ENCODE data around the gene RPL3.

RPL3 gene

DNA sequence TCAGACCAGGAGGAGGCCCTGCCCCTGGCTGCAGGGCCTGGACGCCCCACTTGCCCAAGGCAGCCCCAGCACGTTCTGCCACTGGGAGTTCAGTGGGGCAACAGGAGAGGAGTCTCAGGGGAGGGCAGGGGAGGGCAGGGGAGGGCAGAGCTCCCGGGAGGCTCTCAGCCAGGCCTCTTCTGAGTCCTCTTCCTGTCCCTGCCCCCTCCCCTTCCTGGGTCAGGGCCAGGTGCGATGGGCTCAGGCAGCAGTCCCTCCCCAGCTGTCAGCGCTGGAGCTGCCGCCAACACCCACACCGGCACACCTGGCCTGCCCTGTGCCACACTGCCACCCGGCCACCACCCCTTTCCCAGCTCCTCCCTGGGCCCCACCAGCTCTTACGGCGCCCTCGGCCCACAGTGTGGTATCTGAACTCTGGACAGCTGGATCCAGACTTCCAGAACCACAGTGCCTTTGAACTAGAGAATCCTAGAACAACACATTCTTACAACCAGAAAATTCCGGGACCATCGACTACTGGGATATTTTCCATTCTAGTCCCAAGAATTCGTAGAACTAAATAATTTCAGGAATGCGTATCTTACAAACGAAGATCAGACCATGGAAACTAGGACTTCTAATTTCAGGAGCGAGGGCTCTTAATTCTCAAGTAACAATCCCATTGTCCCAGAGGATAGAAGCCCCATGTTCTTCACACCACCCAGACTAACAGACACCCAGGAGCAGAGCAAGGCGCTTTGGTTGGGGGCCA, 21.8 kb downstream of the RPL3 start:
- no peaks in the 10 kb centered on the region for H3K27me3 ChIP-seq (ENCODE audit: insufficient read depth, low read length)
- peaks cover 3% of the 10 kb centered on the region for H3K4me1 ChIP-seq (ENCODE audit: control insufficient read depth, insufficient read depth, low read length, unreplicated experiment)
- no peak overlapping the region for H3K4me3 ChIP-seq (ENCODE audit: low read depth, low read length)
- no peak overlapping the region for H2AFZ ChIP-seq (ENCODE audit: low read length, unreplicated experiment)
- no peaks in the 10 kb centered on the region for H3K79me2 ChIP-seq (ENCODE audit: control insufficient read depth, insufficient read depth, low read length, unreplicated experiment)
- H3K27ac ChIP-seq (ENCODE audit: low read depth, low read length), result no peak overlapping the region
- no peaks in the 10 kb centered on the region for H3K36me3 ChIP-seq (ENCODE audit: insufficient read depth, low read length)

DNA sequence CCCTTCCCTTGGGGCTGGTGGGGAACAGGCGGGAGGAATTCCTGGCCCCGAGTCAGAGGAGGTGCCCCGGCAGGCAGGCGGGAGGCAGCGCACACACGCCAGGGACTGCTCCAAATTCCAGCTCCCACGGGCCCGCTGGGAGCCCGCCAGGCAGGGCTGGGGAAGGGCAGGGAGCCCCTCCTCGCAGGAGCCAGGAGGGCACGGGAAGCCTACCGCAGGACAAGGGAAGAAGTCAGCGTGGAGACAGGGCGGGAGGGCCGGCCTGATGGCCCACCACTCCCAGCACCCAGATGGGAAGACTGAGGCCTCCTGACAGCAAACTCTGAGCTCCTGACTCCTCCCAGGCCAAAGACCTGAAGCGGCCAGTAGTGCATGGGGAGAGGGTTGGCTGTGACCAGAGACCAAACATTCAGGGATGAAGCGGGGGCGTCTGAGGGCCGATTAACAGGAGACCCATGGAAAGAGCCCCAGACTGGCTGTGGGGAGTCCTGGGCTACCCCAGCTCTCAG, 22.4 kb downstream of the RPL3 start:
- no peak overlapping the region for H3K27ac ChIP-seq (ENCODE audit: low read depth, low read length)
- no peak overlapping the region for H2AFZ ChIP-seq (ENCODE audit: low read length, unreplicated experiment)
- peaks cover 9% of the 10 kb centered on the region for H3K4me1 ChIP-seq (ENCODE audit: control insufficient read depth, insufficient read depth, low read length, unreplicated experiment)
- no peaks in the 10 kb centered on the region for H3K27me3 ChIP-seq (ENCODE audit: insufficient read depth, low read length)
- no peaks in the 10 kb centered on the region for H3K79me2 ChIP-seq (ENCODE audit: control insufficient read depth, insufficient read depth, low read length, unreplicated experiment)
- H3K36me3 ChIP-seq (ENCODE audit: insufficient read depth, low read length), result no peaks in the 10 kb centered on the region
- no peak overlapping the region for H3K4me3 ChIP-seq (ENCODE audit: low read depth, low read length)

DNA sequence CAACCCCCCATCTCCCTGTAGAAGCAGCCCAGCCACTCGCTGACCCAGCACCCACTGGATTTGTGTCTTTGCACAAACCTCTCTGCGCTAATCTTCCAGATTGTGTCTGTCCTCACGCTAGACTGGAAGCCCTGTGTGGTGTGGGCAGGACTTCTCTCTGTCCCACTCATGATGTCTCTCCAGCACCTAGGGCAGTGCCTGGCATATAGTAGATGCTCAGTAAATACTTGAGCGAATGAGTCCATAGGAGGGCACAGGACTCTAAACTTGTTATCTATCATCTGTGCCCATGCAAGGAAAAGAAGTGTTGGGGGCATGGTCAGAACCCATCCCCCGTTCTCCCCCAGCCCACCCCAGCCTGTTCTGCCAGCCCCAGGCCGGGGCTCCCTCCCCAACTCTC, 22.9 kb downstream of the RPL3 start:
- Histone ChIP-seq H3K27me3 (ENCODE audit: insufficient read depth, low read length) (no peaks in the 10 kb centered on the region), H3K4me3 (ENCODE audit: low read depth, low read length) (no peak overlapping the region), H3K36me3 (ENCODE audit: insufficient read depth, low read length) (no peaks in the 10 kb centered on the region), H2AFZ (ENCODE audit: low read length, unreplicated experiment) (no peak overlapping the region), H3K27ac (ENCODE audit: low read depth, low read length) (no peak overlapping the region), H3K4me1 (ENCODE audit: control insufficient read depth, insufficient read depth, low read length, unreplicated experiment) (peaks cover 13% of the 10 kb centered on the region), H3K79me2 (ENCODE audit: control insufficient read depth, insufficient read depth, low read length, unreplicated experiment) (no peaks in the 10 kb centered on the region)

GRCh38 chr22:39294571-39295468, 24.6 kb downstream of the RPL3 start:
- H3K4me3 ChIP-seq (ENCODE audit: low read depth, low read length), result no peak overlapping the region
- H3K4me1 ChIP-seq (ENCODE audit: control insufficient read depth, insufficient read depth, low read length, unreplicated experiment), result peaks cover 26% of the 10 kb centered on the region
- H3K79me2 ChIP-seq (ENCODE audit: control insufficient read depth, insufficient read depth, low read length, unreplicated experiment), result no peaks in the 10 kb centered on the region
- no peak overlapping the region for H2AFZ ChIP-seq (ENCODE audit: low read length, unreplicated experiment)
- no peaks in the 10 kb centered on the region for H3K27me3 ChIP-seq (ENCODE audit: insufficient read depth, low read length)
- no peak overlapping the region for H3K27ac ChIP-seq (ENCODE audit: low read depth, low read length)
- no peaks in the 10 kb centered on the region for H3K36me3 ChIP-seq (ENCODE audit: insufficient read depth, low read length)

- no peak overlapping the region for H2AFZ ChIP-seq (ENCODE audit: low read length, unreplicated experiment)
- H3K79me2 ChIP-seq (ENCODE audit: control insufficient read depth, insufficient read depth, low read length, unreplicated experiment), result no peaks in the 10 kb centered on the region
- peaks cover 26% of the 10 kb centered on the region for H3K4me1 ChIP-seq (ENCODE audit: control insufficient read depth, insufficient read depth, low read length, unreplicated experiment)
- no peak overlapping the region for H3K27ac ChIP-seq (ENCODE audit: low read depth, low read length)
- H3K27me3 ChIP-seq (ENCODE audit: insufficient read depth, low read length), result no peaks in the 10 kb centered on the region
- H3K36me3 ChIP-seq (ENCODE audit: insufficient read depth, low read length), result no peaks in the 10 kb centered on the region
- no peak overlapping the region for H3K4me3 ChIP-seq (ENCODE audit: low read depth, low read length)
These were observed 25.6 kb downstream of the RPL3 start for GRCh38 chr22:39293766-39294368.

DNA sequence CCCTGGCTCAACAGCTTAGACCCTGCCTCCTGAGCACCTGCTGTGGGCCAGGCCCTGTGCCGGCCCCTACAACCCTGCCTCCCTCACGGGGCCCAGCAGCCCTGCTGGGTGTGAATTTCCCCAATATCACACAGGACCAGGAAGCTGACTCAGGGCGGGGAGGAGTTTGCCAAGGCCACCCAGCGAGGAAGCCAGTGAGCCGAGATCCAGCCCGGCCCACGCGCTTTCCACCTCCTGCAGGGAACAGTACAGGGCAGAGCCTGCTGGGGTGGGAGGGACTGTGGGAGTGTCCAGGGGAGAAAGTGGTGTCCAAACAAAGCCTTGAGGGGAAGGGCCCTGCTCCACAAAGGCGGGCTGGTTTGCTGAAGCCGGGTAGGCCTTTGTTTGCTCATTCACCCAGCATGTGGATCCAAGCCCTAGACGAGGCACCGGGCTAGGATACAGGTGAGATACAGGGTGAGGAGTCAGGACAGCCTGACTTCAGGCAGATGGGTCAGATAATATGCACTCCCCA, 26.8 kb downstream of the RPL3 start:
- H3K27ac ChIP-seq (ENCODE audit: low read depth, low read length), result peak overlapping the region; percentile 51; the same call in 1 of the 2 replicates
- no peaks in the 10 kb centered on the region for H3K36me3 ChIP-seq (ENCODE audit: insufficient read depth, low read length)
- no peak overlapping the region for H3K4me3 ChIP-seq (ENCODE audit: low read depth, low read length)
- no peaks in the 10 kb centered on the region for H3K27me3 ChIP-seq (ENCODE audit: insufficient read depth, low read length)
- peaks cover 26% of the 10 kb centered on the region for H3K4me1 ChIP-seq (ENCODE audit: control insufficient read depth, insufficient read depth, low read length, unreplicated experiment)
- H3K79me2 ChIP-seq (ENCODE audit: control insufficient read depth, insufficient read depth, low read length, unreplicated experiment), result no peaks in the 10 kb centered on the region
- no peak overlapping the region for H2AFZ ChIP-seq (ENCODE audit: low read length, unreplicated experiment)

DNA sequence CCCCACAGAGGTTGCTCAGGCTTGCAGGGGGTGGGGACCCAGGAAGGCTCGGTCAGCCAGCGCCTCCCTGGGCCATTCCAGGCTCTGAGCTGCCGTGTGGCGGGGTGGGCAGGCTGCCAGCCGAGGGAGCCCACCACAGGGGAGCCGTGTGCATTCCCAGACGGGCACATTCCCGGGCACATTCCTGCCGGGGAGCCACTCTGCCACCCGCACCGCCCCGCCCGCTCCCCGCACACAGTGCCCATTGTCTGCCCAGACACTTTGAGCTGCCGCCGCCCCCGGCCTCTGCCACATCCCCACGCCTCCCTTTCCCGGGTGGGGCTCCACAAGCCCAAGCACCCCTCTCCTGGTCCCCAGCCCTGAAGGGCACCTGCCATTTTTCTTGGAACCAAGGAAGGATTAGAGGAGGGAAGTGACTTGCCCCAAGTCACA, 27.4 kb downstream of the RPL3 start:
- Histone ChIP-seq H2AFZ (ENCODE audit: low read length, unreplicated experiment) (no peak overlapping the region), H3K36me3 (ENCODE audit: insufficient read depth, low read length) (no peaks in the 10 kb centered on the region), H3K4me3 (ENCODE audit: low read depth, low read length) (no peak overlapping the region), H3K27me3 (ENCODE audit: insufficient read depth, low read length) (no peaks in the 10 kb centered on the region), H3K4me1 (ENCODE audit: control insufficient read depth, insufficient read depth, low read length, unreplicated experiment) (peaks cover 26% of the 10 kb centered on the region), H3K27ac (ENCODE audit: low read depth, low read length) (peak overlapping the region; percentile 51; the same call in 1 of the 2 replicates), H3K79me2 (ENCODE audit: control insufficient read depth, insufficient read depth, low read length, unreplicated experiment) (no peaks in the 10 kb centered on the region)

DNA sequence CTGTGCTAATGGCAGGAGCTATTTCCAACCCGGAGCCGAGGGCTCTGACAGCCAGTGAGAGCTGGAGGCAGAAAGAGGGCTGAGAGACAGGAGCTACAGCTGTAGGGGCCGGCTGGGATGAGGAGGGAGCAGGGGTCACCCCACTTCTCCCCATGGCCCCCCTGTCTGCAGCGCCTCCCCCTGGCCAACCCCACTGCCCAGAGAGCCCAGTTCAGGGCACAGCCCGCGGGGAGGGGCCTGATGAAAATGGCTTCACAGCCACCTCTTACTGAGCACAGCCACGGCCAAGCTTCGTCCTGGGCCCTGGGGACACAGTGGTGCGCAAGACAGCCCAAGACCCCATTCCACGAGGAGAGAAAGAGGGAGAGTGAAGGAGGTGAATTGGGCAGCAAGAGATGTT, 27.9 kb downstream of the RPL3 start:
- no peak overlapping the region for H2AFZ ChIP-seq (ENCODE audit: low read length, unreplicated experiment)
- H3K4me3 ChIP-seq (ENCODE audit: low read depth, low read length), result no peak overlapping the region
- no peaks in the 10 kb centered on the region for H3K79me2 ChIP-seq (ENCODE audit: control insufficient read depth, insufficient read depth, low read length, unreplicated experiment)
- H3K36me3 ChIP-seq (ENCODE audit: insufficient read depth, low read length), result no peaks in the 10 kb centered on the region
- peaks cover 26% of the 10 kb centered on the region for H3K4me1 ChIP-seq (ENCODE audit: control insufficient read depth, insufficient read depth, low read length, unreplicated experiment)
- no peaks in the 10 kb centered on the region for H3K27me3 ChIP-seq (ENCODE audit: insufficient read depth, low read length)
- H3K27ac ChIP-seq (ENCODE audit: low read depth, low read length), result no peak overlapping the region

GRCh38 chr22:39290724-39291161, 28.7 kb downstream of the RPL3 start:
- Histone ChIP-seq H3K79me2 (ENCODE audit: control insufficient read depth, insufficient read depth, low read length, unreplicated experiment) (no peaks in the 10 kb centered on the region), H3K27me3 (ENCODE audit: insufficient read depth, low read length) (no peaks in the 10 kb centered on the region), H2AFZ (ENCODE audit: low read length, unreplicated experiment) (no peak overlapping the region), H3K36me3 (ENCODE audit: insufficient read depth, low read length) (no peaks in the 10 kb centered on the region), H3K27ac (ENCODE audit: low read depth, low read length) (no peak overlapping the region), H3K4me1 (ENCODE audit: control insufficient read depth, insufficient read depth, low read length, unreplicated experiment) (peaks cover 26% of the 10 kb centered on the region), H3K4me3 (ENCODE audit: low read depth, low read length) (no peak overlapping the region)

DNA sequence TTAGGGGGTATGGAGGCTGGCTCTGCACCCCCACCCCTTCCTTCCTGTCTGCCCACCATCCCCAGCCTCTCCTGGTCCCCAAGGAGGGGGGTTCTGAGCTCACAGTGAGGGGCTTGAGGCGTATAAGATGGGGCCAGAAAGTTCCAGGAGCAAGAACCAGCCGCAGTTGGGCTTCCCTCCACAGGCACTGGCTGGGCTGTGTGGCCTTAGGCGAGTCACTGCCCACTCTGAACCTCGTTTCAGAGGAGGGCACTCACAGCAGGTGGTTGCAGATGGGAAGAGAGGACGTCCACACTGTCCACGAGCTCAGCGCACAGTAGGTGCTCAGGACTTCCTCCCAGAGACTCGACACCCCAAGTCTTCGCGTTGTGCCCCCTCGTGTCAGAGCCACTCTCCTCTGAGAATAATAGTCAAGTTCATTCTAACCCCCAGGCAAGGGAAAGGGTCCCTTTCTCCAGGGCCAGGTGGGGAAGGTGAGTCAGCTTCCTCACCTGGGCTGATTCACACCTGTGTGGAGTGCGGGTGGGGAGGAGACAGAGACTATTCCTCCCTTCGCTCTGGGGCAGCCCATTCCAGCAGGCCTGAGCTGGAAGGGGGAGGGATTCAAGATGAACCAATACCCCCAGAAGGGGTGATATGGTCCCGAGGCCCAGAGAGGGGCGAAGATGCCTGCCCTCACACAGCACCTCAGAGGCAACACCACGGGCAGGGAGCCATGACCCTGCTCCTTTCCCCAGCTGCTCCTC, 29.3 kb downstream of the RPL3 start:
- Histone ChIP-seq H3K79me2 (ENCODE audit: control insufficient read depth, insufficient read depth, low read length, unreplicated experiment) (no peaks in the 10 kb centered on the region), H3K27me3 (ENCODE audit: insufficient read depth, low read length) (no peaks in the 10 kb centered on the region), H2AFZ (ENCODE audit: low read length, unreplicated experiment) (no peak overlapping the region), H3K36me3 (ENCODE audit: insufficient read depth, low read length) (no peaks in the 10 kb centered on the region), H3K27ac (ENCODE audit: low read depth, low read length) (no peak overlapping the region), H3K4me3 (ENCODE audit: low read depth, low read length) (no peak overlapping the region), H3K4me1 (ENCODE audit: control insufficient read depth, insufficient read depth, low read length, unreplicated experiment) (peaks cover 26% of the 10 kb centered on the region)

All from ACC112 (cell line).